Nephron (organoid): ENCODE results near the gene PALD1.

Experiments
- H3K27ac Mint-ChIP-seq, 3 experiments: 2 replicates each; pipeline ENCODE4 v1.8.0; 2020; ENCODE audit warnings: mixed read lengths in 3 of 3, mild to moderate bottlenecking in 2 of 3, moderate library complexity in 1 of 3
- H3K27me3 Mint-ChIP-seq: 2 replicates; pipeline ENCODE4 v1.8.0; 2021; ENCODE audit warnings: low read depth, mild to moderate bottlenecking, moderate library complexity, mixed read lengths
- H3K36me3 Mint-ChIP-seq: 2 replicates; pipeline ENCODE4 v1.8.0; 2020; ENCODE audit warnings: low read depth, mixed read lengths
- H3K4me1 Mint-ChIP-seq: 2 replicates; pipeline ENCODE4 v1.8.0; 2020; ENCODE audit warnings: mixed read lengths
- H3K4me3 Mint-ChIP-seq, 3 experiments: 2 replicates each; pipeline ENCODE4 v1.8.0; 2020; ENCODE audit warnings: mild to moderate bottlenecking in 3 of 3, mixed read lengths in 3 of 3, moderate library complexity in 2 of 3
- H3K9me3 Mint-ChIP-seq: 2 replicates; pipeline ENCODE4 v1.8.0; 2020; ENCODE audit warnings: mixed read lengths
- TF ChIP-seq, protein P1 (sequence below), 3 experiments: fragments of 200-600 bp; sonication (generic); IDR thresholded peaks; one replicate each; pipeline ENCODE4 v1.5.0; 2021; ENCODE audit warnings: antibody characterized with exemption in 3 of 3; ENCODE audit not compliant: unreplicated experiment in 3 of 3

The PALD1 gene

DNA sequence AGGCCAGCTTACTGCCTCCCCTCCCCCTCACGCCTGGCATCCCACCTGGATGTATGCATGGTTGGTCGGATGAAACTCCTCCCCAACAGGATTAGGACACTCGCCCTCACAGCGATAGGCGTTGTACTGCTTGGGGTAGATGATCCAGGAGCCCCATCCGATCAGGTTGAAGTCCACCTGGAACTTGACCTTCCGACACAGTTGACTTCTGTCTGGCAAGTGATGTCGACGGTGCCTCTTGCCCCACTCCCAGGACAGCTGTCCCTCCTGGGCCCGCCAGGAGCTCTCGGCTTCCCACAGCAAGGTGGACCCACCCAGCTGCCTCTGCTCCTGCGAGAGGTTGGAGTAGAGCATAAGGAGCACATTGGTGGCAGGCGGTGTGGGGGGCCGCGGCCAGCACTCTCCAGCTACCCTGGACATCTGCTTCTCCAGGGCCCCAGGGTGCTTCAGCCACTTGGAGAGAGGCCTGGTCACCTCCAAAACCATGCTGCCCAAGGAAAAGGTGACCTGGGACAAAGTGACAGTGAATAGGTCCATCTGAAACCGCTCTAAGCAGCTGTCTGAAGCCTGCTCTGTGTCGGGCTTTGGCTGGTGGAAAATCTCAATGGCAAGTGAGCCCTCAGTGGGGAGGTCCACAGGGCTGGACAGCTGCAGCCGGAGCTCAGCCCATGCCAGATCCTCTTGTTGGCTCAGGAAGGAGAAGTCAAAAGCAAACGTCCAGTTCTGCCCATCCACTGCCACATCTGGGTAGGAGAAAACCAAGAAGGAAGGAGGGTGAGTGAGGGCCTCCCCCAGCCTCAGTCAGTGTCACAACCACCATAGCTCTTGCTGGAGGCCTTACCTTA lies 43.1 kb upstream of the PALD1 start:
- TF ChIP-seq, protein P1, sequence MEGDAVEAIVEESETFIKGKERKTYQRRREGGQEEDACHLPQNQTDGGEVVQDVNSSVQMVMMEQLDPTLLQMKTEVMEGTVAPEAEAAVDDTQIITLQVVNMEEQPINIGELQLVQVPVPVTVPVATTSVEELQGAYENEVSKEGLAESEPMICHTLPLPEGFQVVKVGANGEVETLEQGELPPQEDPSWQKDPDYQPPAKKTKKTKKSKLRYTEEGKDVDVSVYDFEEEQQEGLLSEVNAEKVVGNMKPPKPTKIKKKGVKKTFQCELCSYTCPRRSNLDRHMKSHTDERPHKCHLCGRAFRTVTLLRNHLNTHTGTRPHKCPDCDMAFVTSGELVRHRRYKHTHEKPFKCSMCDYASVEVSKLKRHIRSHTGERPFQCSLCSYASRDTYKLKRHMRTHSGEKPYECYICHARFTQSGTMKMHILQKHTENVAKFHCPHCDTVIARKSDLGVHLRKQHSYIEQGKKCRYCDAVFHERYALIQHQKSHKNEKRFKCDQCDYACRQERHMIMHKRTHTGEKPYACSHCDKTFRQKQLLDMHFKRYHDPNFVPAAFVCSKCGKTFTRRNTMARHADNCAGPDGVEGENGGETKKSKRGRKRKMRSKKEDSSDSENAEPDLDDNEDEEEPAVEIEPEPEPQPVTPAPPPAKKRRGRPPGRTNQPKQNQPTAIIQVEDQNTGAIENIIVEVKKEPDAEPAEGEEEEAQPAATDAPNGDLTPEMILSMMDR (IDR thresholded peaks at IDR 0.05; ENCODE audit: unreplicated experiment in 3 of 3): no peak
- Mint-ChIP-seq H3K4me1 (peaks cover 24% of the 10 kb centered on the region), H3K9me3 (no peaks in the 10 kb centered on the region), H3K27me3 (peaks cover 40% of the 10 kb centered on the region), H3K36me3 (peaks cover 4% of the 10 kb centered on the region), H3K27ac (no peak overlapping the region), H3K4me3 (no peak overlapping the region)

DNA sequence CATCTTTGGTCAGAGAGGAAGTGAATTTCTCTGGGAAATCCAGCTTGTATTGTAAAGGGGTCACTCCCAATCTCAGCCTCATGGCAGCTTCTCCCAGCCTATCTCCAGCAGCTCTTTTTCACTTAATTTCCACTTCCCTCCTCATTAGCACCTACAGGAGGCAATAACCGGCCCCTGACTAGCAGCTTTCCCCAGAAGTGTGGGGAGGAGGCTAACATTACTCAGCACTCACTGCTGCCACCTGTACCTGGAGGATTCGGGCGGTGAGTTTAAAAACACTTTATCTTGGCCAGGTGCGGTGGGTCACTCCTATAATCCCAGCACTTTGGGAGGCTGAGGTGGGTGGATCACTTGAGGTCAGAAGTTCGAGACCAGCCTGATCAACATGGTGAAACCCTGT lies 40.8 kb upstream of the PALD1 start:
- peaks cover 3% of the 10 kb centered on the region for H3K9me3 Mint-ChIP-seq
- TF ChIP-seq, protein P1 (IDR thresholded peaks at IDR 0.05; ENCODE audit: unreplicated experiment in 3 of 3): no peak
- no peak overlapping the region for H3K4me3 Mint-ChIP-seq
- peaks cover 63% of the 10 kb centered on the region for H3K27me3 Mint-ChIP-seq
- peaks cover 3% of the 10 kb centered on the region for H3K36me3 Mint-ChIP-seq
- H3K4me1 Mint-ChIP-seq: peaks cover 14% of the 10 kb centered on the region
- H3K27ac Mint-ChIP-seq: no peak overlapping the region

DNA sequence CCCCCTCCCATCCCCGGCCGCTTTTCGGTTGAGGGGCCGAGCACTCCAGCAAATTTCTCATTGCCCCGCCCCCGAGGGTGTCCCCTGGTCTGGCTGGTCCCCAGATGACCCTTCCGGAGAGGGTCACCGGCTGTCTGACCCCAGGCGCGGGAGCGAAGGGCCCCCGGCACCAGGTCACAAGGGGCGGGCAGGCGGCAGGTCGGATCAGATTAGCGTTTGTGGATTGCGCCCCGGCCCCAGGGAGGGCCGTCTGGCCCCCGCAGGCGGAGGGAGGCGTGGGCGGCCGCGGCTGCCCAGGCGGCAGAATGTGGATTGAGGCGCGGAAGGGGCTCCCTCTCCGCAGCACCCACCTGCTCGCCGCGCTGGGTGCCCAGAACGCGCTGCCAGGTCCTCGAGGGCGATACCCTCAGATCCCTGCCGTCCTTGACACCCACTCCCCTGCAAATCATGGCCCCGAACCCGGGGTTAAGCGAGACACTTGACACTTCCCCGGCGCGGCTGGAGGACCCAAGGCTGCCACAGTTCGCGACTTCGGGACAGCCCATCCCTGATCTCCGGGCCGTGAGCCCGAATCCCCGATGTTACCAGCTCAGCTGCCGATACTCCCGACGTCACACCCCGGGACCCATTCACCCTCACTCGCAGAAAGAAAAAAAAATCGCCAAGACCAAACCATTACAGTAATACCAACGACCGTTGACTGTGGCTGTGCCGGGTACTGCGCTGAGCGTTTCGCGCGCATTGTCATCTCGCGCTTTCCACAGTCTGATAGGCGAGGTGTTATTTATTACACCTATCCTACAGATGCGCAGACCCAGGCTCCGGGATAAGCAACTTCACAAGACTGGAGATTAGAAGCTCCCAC lies 38.0 kb upstream of the PALD1 start:
- peak overlapping the region; percentile 41 to 74 (median 71) for H3K4me3 Mint-ChIP-seq
- H3K27ac Mint-ChIP-seq: no peak overlapping the region
- H3K36me3 Mint-ChIP-seq: no peaks in the 10 kb centered on the region
- H3K27me3 Mint-ChIP-seq: peaks cover 76% of the 10 kb centered on the region
- TF ChIP-seq, protein P1 (IDR thresholded peaks at IDR 0.05; ENCODE audit: unreplicated experiment in 3 of 3): no peak
- H3K4me1 Mint-ChIP-seq: peaks cover 18% of the 10 kb centered on the region
- H3K9me3 Mint-ChIP-seq: peaks cover 3% of the 10 kb centered on the region

DNA sequence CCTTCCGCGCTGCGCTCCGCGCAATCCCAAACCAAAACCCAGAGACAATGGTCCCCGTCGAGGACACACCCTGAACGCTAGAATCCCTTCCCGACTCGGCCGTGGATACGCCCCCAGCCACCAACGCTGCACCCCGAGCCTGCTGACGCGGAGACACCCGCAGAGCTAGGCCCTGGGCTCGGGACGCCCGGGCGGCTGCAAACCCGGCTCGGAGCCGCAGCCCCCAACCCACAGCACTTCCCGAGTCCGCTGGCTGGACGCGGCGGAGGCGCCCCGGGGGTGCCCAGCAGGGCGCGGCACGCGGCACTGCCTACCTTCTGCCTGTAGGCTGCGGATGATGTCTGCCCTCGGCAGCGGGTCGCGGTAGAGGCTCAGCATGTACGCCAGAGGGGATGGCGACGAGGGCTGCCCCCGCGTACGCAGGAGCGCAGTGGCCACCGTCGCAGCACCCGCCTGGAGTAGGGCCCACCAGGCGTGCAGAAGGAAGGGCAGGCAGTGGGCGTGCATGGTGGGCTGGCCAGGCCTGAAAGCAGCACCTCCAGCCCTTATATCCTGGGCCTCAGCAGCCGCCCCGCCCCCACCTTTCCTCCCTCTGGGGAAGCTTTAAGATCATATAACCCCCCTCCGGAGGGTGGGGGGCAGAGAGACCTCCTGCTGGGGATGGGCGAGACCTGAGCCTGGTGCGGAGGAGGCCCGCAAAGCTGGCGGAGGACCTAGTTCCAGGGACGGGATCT lies 37.2 kb upstream of the PALD1 start, which contains the start of gene NODAL:
TSS of gene NODAL (minus strand) at position 521 of the 734 bp plus-strand sequence. CDS start at position 507, 14 bp downstream.
- TF ChIP-seq, protein P1 (IDR thresholded peaks at IDR 0.05; ENCODE audit: unreplicated experiment in 3 of 3): peak in 1 of 3 experiments; percentile 22
- peaks cover 3% of the 10 kb centered on the region for H3K9me3 Mint-ChIP-seq
- H3K4me1 Mint-ChIP-seq: peaks cover 26% of the 10 kb centered on the region
- no peaks in the 10 kb centered on the region for H3K36me3 Mint-ChIP-seq
- H3K4me3 Mint-ChIP-seq: peak within 1 kb of the TSS; percentile 41 to 74 (median 71)
- no peak within 1 kb of the TSS for H3K27ac Mint-ChIP-seq
- peaks cover 76% of the 10 kb centered on the region for H3K27me3 Mint-ChIP-seq

DNA sequence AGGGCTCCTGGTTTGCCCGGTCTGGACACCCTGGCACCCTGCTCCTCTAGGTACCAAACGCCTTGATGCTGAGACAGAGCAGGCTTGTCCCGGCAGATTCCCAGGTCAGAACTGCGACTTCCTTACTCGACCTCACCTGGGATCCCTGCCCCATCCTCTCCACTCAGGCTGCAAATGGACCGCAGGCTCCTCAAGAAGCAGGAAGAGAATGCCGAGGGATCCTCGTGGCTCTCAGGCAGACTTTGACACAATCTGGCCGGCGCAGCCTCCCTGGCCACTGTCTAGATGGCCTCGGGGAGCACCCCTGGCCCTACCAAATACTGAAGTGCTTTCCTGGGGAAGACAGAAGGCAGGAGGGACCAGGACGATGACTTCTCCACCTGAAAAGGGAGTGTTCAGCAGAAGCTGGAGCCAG lies 36.7 kb upstream of the PALD1 start:
- Mint-ChIP-seq H3K36me3 (no peaks in the 10 kb centered on the region), H3K4me1 (peaks cover 32% of the 10 kb centered on the region), H3K27ac (no peak overlapping the region), H3K9me3 (peaks cover 3% of the 10 kb centered on the region), H3K4me3 (peak overlapping the region in 2 of 3 experiments; percentile 19 to 50), H3K27me3 (peaks cover 71% of the 10 kb centered on the region)
- TF ChIP-seq, protein P1 (IDR thresholded peaks at IDR 0.05; ENCODE audit: unreplicated experiment in 3 of 3): no peak
